EH (cell line): ENCODE measurements around the gene BCL7A.
"Not testable (repeated sequence)": the region's sequence is repeated elsewhere in the genome, so short reads cannot be mapped to it uniquely, and the experiment has no call there.

Experiments
- DNase-seq: peaks from one replicate; pipeline ENCODE4 v3.0.0-alpha.2; 2015; ENCODE audit warnings: low read depth

The BCL7A gene

GRCh38 chr12:122021822-122022392, at the start of gene BCL7A:
TSS of gene BCL7A (plus strand) at chr12:122021884. CDS start at chr12:122022092, 208 bp downstream.
- DNase-seq = peak; percentile 75

GRCh38 chr12:121974026-121974985, 47.4 kb upstream of the BCL7A start:
- peak; percentile 16 for DNase-seq

- DNase-seq = no peak
Measured at GRCh38 chr12:121975021-121975420, 46.7 kb upstream of the BCL7A start.

GRCh38 chr12:121976950-121977349, 44.7 kb upstream of the BCL7A start:
- DNase-seq = no peak

- peak; percentile 36 for DNase-seq
Measured at GRCh38 chr12:121980191-121980891, 41.3 kb upstream of the BCL7A start.

DNA sequence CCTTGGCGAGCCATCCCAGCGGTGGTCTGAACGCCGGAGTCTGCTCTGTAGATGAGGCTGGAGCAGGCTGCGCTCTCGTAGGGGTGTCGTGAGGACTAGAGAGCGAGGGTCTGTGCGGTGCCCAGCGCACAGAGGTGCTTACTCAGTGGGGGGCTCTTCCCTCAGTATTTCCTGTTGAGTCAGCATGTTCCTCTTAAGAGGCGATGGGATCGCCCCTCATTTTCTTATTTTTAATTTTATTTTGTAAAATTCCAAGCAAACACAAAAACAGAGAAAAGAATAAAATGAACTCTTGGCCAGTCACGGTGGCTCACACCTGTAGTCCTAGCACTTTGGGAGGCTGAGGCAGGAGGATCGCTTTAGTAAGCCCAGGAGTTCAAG, 40.8 kb upstream of the BCL7A start:
- no peak for DNase-seq

- no peak for DNase-seq
Measured at GRCh38 chr12:121981456-121981855, 40.2 kb upstream of the BCL7A start.

DNA sequence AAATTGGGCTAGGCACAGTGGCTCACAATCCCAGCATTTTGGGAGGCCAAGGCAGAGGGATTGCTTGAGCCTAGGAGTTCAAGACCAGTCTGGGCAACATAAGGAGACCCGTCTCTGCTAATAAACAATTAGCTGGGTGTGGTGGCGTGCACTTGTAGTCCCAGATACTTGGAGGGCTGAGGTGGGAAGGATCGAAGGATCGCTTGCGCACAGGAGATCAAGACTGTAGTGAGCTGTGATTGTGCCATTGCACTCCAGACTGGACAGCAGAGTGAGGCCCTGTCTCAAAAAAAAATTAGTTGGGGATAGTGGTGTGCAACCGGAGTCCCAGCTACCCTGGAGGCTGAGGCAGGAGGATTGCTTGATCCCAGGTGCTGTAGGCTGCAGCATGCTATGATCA, 38.7 kb upstream of the BCL7A start:
- no peak for DNase-seq

- DNase-seq = no peak
Measured at GRCh38 chr12:121983536-121984210, 38.0 kb upstream of the BCL7A start.

DNA sequence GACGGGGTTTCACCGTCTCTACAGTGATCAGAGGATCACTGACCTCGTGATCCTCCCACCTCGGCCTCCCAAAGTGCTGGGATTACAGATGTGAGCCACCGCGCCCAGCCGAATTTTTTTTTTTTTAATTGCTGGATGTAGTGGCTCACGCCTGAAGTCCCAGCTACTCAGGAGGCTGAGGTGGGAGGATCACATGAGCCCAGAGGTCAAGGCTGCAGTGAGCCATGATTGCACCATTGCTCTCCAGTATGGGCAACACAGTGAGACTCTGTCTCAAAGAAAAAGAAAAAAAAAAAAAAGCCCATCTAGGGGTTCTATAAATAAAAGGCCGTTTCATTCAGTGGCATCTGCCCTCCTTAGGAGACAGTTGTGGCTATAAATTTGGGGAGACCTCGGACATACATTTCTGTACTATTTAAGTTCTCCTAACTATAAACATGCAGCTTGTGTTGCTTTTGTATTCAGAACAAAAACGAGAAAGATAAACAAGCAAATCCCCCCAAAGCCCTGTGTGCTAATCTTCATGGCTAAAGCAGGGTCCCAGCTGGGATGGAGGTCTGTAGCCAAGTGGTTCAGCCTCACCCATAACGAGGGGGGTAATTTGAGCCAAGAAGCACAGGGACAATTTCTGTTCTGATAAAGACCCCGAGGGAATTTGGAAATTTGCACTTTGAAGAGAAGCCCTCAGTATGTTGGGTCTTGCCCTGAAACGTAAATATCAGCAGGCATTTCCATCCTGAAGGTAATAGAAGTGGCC, 35.0 kb upstream of the BCL7A start:
- no peak for DNase-seq

DNA sequence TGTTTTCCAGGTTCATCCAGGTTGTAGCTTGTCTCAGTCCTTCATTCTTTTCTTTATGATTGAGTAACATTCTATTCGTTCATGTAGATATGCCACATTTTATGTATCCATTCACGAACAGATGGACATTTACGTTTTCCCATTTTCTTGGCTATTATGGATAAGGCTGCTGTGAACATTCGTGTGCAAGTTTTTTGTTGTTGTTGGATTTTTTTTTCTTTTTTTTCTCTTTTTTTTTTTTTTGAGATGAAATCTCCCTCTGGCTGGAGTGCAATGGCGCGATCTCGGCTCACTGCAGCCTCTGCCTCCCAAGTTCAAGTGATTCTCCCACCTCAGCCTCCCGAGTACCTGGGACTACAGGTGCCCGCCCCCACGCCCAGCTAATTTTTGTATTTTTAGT, 33.2 kb upstream of the BCL7A start:
- not testable (repeated sequence) for DNase-seq

DNA sequence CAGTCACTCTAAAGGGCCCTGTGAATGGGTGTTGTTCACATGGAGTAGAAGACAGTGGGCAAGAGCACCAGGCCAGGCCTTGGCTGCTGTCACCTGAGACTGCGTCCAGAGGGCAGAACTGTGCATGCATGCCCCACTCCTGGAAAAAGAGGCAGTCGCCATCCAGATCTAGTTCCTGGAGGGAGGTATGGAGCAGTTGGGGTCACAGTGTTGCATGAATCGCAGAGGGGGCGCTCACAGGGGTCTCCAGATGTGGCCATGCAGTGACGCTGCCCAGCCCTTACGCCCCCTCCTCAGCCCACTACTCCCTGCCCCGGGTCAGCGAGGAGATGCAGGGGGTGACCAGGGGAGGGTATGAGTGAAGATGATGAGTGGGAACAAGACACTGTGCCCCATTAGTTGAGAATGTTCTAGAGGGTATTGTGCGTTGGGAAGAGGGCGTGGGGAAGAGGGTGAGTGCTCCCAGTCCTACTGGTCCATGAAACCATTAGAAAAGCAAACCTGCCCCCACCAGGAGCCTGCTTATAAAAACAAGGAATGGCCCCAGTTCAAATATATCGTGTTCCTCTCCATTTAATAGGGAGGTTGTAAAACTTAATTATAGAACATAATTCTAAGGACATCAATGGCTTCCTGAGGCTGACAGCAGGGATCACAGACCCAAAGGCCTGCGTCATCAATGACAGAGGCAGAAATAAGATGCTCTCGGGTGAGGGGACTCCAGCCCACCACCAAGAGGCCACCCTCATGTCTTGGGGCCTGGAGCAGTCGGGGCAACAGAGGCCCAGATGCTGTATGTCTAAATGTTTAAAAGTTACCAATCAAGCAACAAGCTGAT, 32.2 kb upstream of the BCL7A start:
- no peak for DNase-seq

DNA sequence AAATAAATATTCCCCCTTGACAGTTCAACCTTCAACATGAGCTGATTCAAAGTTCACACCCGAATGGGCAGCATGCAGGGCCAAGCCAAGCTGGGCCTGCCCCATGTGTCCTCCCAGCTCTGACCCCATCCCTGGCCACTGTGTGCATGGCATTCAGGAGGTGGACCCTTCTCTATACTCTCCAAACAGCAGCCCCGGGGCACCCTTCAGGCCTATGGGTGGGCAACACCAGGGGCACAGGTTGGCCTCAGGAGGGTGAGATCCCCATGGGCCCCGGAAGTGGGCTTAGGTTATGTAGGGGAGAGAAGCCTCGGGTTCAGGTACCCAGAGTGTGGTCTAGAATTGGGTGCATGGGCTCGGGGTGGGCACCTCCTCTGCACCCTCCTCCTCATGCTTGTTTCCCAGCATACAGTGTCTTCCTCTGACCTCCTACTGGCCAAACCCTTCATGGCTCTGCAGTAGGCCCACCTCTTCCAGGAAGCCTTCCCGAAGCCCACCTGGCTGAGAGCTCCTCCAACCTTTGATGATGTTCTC, 31.5 kb upstream of the BCL7A start:
- no peak for DNase-seq

- peak; percentile 28 for DNase-seq
Measured at GRCh38 chr12:121990692-121991603, 30.7 kb upstream of the BCL7A start.

GRCh38 chr12:121992059-121992879, 29.4 kb upstream of the BCL7A start:
- DNase-seq = peak; percentile 98

DNA sequence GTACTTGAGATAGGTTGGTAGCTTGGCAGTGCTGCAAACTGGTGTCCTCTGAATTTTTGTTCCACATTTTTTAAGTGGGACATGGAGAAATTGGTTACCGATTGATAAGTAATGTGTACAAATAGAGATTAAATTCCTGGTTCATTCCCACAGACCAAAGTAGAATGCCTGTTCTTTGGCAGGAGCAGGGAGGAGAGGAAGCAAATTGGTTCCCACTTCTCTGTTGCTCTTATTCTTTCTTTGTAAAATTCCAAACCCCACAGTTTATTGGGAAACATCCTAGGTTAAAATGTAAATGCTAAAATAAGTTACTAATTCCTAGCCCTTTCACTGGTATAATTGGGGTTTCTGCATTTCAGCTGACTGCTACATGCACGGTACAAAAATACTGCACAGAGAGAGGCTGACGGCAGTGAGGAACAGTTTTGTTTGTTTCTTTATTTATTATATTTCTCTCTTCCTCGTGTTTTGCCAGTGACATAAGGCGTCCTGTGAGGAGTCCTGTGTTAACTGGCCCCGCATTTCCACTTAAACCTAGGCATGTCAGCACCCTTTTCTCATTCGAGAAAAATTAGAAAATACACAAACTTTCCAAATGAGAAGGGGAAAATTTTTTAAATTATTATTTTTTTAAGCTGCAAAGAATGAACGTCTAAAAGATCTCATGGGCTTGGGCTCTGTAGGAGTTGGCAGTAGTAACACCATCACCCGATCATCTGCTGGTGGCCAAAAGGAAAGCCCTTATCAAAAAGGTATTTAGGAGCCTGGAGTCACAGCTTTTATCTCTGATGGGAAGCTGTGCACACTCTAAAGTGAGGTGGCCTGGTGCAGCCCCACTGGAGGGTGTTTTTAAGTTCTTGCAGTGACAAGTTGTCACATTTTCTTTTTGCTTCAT, 25.4 kb upstream of the BCL7A start:
- DNase-seq = peak; percentile 6

DNA sequence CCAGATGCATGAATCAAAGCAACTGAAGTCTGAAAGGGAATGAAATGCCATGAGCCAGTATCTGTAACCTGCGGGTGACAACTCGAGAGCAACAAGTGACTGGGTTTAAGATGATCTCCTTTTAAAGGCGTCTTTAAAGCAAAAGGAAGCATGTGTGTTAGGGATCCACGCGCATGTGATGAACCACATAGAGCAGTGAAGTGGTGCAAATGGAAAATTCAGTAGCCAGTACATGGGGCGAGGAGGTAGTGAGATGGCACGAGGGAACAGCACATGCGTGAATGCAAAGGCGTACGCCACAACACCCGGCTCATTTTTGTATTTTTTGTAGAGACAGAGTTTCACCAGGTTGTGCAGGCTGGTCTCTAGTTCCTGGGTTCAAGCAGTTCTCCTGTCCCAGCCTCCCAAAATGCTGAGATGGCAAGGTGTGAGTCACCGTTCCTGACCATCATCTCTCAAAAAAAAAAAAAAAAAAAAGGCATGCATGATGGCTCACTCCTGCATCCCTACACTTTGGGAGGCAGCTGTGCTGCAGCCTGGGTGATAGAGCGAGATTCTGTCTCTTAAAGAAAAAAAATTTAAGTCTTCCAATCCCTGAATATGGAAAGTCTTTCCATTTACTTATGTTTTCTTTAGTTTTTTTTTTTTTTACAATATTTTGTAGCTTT, 24.6 kb upstream of the BCL7A start:
- peak; percentile 26 for DNase-seq
